A673 (cell line): ENCODE data around the gene PRKAG2.

Experiments
- EZH2 ChIP-seq: fragments of 200-600 bp; sonication (generic); IDR thresholded peaks from 2 replicates; pipeline ENCODE4 v1.6.1; 2017; ENCODE audit warnings: borderline replicate concordance, low read depth, mild to moderate bottlenecking, mixed read lengths, antibody characterized with exemption, low read length; ENCODE audit not compliant: poor library complexity, severe bottlenecking
- TF ChIP-seq, protein P1 (sequence below): fragments of 300-800, 200-600 bp; sonication (generic); conservative IDR thresholded peaks from 2 replicates; pipeline ENCODE4 v1.5.1; 2017; ENCODE audit warnings: low read depth, mild to moderate bottlenecking, antibody characterized with exemption, low read length, moderate library complexity, mixed read lengths

GRCh38 chr7:151827620-151828019 lies 49.3 kb downstream of the PRKAG2 start:
- TF ChIP-seq, protein P1, sequence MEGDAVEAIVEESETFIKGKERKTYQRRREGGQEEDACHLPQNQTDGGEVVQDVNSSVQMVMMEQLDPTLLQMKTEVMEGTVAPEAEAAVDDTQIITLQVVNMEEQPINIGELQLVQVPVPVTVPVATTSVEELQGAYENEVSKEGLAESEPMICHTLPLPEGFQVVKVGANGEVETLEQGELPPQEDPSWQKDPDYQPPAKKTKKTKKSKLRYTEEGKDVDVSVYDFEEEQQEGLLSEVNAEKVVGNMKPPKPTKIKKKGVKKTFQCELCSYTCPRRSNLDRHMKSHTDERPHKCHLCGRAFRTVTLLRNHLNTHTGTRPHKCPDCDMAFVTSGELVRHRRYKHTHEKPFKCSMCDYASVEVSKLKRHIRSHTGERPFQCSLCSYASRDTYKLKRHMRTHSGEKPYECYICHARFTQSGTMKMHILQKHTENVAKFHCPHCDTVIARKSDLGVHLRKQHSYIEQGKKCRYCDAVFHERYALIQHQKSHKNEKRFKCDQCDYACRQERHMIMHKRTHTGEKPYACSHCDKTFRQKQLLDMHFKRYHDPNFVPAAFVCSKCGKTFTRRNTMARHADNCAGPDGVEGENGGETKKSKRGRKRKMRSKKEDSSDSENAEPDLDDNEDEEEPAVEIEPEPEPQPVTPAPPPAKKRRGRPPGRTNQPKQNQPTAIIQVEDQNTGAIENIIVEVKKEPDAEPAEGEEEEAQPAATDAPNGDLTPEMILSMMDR: no peak
- TF ChIP-seq EZH2: no peak
